GM23338 (cell line): ENCODE measurements around the gene TRIM71.

Source experiments
- CREB1 ChIP-seq: fragments of 250-450 bp; sonication (Bioruptor Pico); IDR thresholded peaks from 2 replicates; pipeline ENCODE4 v1.5.0; 2020; ENCODE audit warnings: low read depth, mild to moderate bottlenecking, moderate library complexity
- TF ChIP-seq, protein P1 (sequence below), 2 experiments: fragments of 200-600 bp in 1 of 2; sonication (generic) in 1 of 2; conservative IDR thresholded peaks; 2 replicates each; pipeline versions ENCODE4 v1.5.1 to v1.6.1; 2016 to 2017; ENCODE audit warnings: antibody characterized with exemption in 2 of 2, low read depth in 2 of 2, mild to moderate bottlenecking in 2 of 2, moderate library complexity in 1 of 2

GRCh38 chr3:32913790-32914446 is 96.1 kb downstream of the TRIM71 start:
- TF ChIP-seq CREB1 (CRISPR knock-in tag) = no peak
- TF ChIP-seq, protein P1, sequence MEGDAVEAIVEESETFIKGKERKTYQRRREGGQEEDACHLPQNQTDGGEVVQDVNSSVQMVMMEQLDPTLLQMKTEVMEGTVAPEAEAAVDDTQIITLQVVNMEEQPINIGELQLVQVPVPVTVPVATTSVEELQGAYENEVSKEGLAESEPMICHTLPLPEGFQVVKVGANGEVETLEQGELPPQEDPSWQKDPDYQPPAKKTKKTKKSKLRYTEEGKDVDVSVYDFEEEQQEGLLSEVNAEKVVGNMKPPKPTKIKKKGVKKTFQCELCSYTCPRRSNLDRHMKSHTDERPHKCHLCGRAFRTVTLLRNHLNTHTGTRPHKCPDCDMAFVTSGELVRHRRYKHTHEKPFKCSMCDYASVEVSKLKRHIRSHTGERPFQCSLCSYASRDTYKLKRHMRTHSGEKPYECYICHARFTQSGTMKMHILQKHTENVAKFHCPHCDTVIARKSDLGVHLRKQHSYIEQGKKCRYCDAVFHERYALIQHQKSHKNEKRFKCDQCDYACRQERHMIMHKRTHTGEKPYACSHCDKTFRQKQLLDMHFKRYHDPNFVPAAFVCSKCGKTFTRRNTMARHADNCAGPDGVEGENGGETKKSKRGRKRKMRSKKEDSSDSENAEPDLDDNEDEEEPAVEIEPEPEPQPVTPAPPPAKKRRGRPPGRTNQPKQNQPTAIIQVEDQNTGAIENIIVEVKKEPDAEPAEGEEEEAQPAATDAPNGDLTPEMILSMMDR (conservative IDR thresholded peaks at IDR 0.05; ENCODE audit: low read depth in 2 of 2) = peak in 1 of 2 experiments; percentile 12; a peak in 1 of 4 replicates
